ENCODE measurements around the gene CDH4.

GRCh38 chr20:61577065-61577464, 325.0 kb downstream of the CDH4 start:
- TF ChIP-seq CTCF (IDR thresholded peaks at IDR 0.05; ENCODE audit: insufficient read depth, low read depth, low read length): no peak
- TF ChIP-seq EZH2 (IDR thresholded peaks at IDR 0.05; ENCODE audit: insufficient read depth, low read length): no peak

Data from astrocyte (in vitro differentiated cells and primary cell).